A549 (cell line): Measurements from ENCODE around the gene UTF1.

Source experiments
- BCL3 ChIP-seq: fragments of >200 bp; sonication (Bioruptor Twin); formaldehyde crosslinking; IDR thresholded peaks from 3 replicates; pipeline ENCODE4 v1.6.1; 2016
- BHLHE40 ChIP-seq: IDR thresholded peaks from 2 replicates; pipeline ENCODE4 v1.6.1; 2012; ENCODE audit warnings: low read depth, low read length, inconsistent platforms
- CEBPB ChIP-seq, 2 experiments: fragments of >200 bp in 1 of 2; sonication (Bioruptor Twin) in 1 of 2; formaldehyde crosslinking in 1 of 2; IDR thresholded peaks; 2 replicates each; pipeline ENCODE4 v1.6.1; 2012 to 2016
- FOSL2 ChIP-seq, 2 experiments: fragments of 450-650 bp in 1 of 2; fragments of >200 bp in 1 of 2; sonication (Bioruptor Twin) in 1 of 2; formaldehyde crosslinking; IDR thresholded peaks; 2 replicates each; pipeline versions ENCODE4 v1.5.0 to v1.6.1; 2016 to 2020; ENCODE audit warnings: mild to moderate bottlenecking in 1 of 2, moderate library complexity in 1 of 2
- FOXS1 ChIP-seq: fragments of 250-450 bp; sonication (Bioruptor Pico); IDR thresholded peaks from 2 replicates; pipeline ENCODE4 v1.5.0; 2020; ENCODE audit warnings: mild to moderate bottlenecking, moderate library complexity
- MYC ChIP-seq: IDR thresholded peaks from 2 replicates; pipeline ENCODE4 v1.6.1; 2012; ENCODE audit warnings: mild to moderate bottlenecking, inconsistent platforms, low read length, improper control_type of control experiment, borderline replicate concordance
- POLR2A ChIP-seq: IDR thresholded peaks from 2 replicates; pipeline ENCODE4 v1.6.1; 2012; ENCODE audit warnings: mild to moderate bottlenecking, low read length
- SMC3 ChIP-seq: fragments of >200 bp; sonication (Bioruptor Twin); formaldehyde crosslinking; IDR thresholded peaks from 3 replicates; pipeline ENCODE4 v1.6.1; 2018; ENCODE audit warnings: inconsistent platforms
- ZNF302 ChIP-seq: fragments of 250-450 bp; sonication (Bioruptor Pico); IDR thresholded peaks from 2 replicates; pipeline ENCODE4 v1.9.0; 2021; ENCODE audit warnings: inconsistent platforms, mild to moderate bottlenecking, moderate library complexity
- TF ChIP-seq, protein P1 (sequence below): fragments of >200 bp; sonication (Bioruptor Twin); formaldehyde crosslinking; IDR thresholded peaks from 3 replicates; pipeline ENCODE4 v1.5.1; 2016
- TF ChIP-seq, protein P2 (sequence below): fragments of 150-350 bp; IDR thresholded peaks from 2 replicates; pipeline ENCODE4 v1.6.1; 2014; ENCODE audit warnings: low read depth, mild to moderate bottlenecking, low read length

GRCh38 chr10:133271521-133272300, 41.7 kb downstream of the UTF1 start:
- no peak for TF ChIP-seq CEBPB (IDR thresholded peaks at IDR 0.05)
- TF ChIP-seq, protein P1, sequence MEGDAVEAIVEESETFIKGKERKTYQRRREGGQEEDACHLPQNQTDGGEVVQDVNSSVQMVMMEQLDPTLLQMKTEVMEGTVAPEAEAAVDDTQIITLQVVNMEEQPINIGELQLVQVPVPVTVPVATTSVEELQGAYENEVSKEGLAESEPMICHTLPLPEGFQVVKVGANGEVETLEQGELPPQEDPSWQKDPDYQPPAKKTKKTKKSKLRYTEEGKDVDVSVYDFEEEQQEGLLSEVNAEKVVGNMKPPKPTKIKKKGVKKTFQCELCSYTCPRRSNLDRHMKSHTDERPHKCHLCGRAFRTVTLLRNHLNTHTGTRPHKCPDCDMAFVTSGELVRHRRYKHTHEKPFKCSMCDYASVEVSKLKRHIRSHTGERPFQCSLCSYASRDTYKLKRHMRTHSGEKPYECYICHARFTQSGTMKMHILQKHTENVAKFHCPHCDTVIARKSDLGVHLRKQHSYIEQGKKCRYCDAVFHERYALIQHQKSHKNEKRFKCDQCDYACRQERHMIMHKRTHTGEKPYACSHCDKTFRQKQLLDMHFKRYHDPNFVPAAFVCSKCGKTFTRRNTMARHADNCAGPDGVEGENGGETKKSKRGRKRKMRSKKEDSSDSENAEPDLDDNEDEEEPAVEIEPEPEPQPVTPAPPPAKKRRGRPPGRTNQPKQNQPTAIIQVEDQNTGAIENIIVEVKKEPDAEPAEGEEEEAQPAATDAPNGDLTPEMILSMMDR = no peak
- no peak for TF ChIP-seq MYC
- TF ChIP-seq POLR2A = no peak
- TF ChIP-seq BHLHE40 = no peak
- TF ChIP-seq SMC3 = no peak
- TF ChIP-seq FOSL2 (IDR thresholded peaks at IDR 0.05) = no peak
- TF ChIP-seq FOSL2 (CRISPR knock-in tag; IDR thresholded peaks at IDR 0.05) = no peak
- no peak for TF ChIP-seq ZNF302
- TF ChIP-seq, protein P2, sequence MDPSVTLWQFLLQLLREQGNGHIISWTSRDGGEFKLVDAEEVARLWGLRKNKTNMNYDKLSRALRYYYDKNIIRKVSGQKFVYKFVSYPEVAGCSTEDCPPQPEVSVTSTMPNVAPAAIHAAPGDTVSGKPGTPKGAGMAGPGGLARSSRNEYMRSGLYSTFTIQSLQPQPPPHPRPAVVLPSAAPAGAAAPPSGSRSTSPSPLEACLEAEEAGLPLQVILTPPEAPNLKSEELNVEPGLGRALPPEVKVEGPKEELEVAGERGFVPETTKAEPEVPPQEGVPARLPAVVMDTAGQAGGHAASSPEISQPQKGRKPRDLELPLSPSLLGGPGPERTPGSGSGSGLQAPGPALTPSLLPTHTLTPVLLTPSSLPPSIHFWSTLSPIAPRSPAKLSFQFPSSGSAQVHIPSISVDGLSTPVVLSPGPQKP = no peak
- no peak for TF ChIP-seq FOXS1 (CRISPR knock-in tag)
- TF ChIP-seq BCL3 = no peak
